Upper lobe of left lung (tissue), 4 donors: ENCODE measurements around the gene PPARD.

Experiments used
- CTCF ChIP-seq, 6 experiments: fragments of 450-650 bp in 4 of 6; fragments of 200-600 bp in 2 of 6; sonication (generic) in 2 of 6; IDR thresholded peaks; one replicate each; pipeline ENCODE4 v1.5.1; 2016 to 2019; ENCODE audit warnings: antibody characterized with exemption in 6 of 6
- EP300 ChIP-seq, 4 donors: sonication (generic); formaldehyde crosslinking; IDR thresholded peaks; one replicate each; pipeline ENCODE4 v1.5.1; 2017; ENCODE audit warnings: antibody characterized with exemption in 4 of 4, control low read depth in 2 of 4
- POLR2A ChIP-seq, 4 donors: fragments of 450-650 bp; IDR thresholded peaks; one replicate each; pipeline ENCODE4 v1.5.1; 2016 to 2017; ENCODE audit warnings: antibody characterized with exemption in 4 of 4, mild to moderate bottlenecking in 2 of 4
- POLR2AphosphoS5 ChIP-seq, 2 donors: sonication (generic); formaldehyde crosslinking; IDR thresholded peaks; one replicate each; pipeline ENCODE4 v1.5.1; 2017; ENCODE audit warnings: antibody characterized with exemption in 2 of 2

GRCh38 chr6:35343092-35343834 lies 905 bp downstream of the PPARD start:
- TF ChIP-seq POLR2AphosphoS5 (IDR thresholded peaks at IDR 0.05) = peak in 1 of 2 donors; percentile 69
- no peak for TF ChIP-seq CTCF (IDR thresholded peaks at IDR 0.05)
- TF ChIP-seq POLR2A (IDR thresholded peaks at IDR 0.05) = peak in 1 of 4 donors; percentile 31
- TF ChIP-seq EP300 (IDR thresholded peaks at IDR 0.05) = peak in 1 of 4 donors; percentile 42
